ENCODE measurements around the gene IL25.

IL25 gene

DNA sequence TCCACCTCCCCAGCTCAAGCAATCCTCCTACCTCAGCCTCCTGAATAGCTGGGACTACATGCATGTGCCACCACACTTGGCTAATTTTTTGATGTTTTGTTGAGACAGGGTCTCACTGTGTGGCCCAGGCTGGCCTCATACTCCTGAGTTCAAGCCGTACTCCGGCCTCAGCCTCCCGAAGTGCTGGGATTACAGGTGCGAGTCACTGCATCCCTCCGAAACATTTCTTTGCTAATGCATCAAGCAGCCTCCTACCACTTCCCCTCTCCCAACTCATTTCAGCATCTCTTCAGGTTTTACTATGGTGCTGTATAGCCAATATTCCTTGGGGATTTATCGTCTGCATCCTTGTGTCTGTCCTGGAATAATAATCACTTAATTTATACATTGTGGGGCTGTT lies 17.6 kb upstream of the IL25 start:
- DNase-seq, result no peak

DNA sequence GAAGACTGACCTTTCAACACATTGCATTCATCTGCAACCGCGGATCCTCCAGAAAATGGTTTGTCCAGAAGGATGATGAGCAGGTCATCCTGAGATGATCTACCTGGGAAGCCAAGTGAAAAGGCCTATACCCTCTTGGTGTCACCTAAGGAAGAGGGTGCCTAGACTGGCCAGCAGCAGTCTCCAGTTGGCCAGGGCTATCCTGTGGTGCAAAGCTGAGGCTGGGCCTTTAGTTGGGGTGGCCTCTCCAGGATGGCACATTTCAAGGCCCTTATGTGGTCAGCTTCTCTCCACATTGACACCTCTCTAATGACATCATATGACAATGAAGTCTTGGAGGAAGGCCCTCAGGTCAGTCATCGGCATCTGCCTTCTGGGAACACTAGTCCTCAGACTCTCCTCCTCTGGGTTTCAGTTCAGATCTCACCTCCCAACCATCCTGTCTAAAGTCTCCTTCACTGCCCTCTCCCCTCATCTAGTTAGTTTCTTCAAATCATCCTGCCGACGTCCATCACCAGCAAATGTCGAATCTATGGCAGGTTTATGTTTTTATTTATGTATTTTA lies 16.7 kb upstream of the IL25 start:
- DNase-seq, result no peak

DNA sequence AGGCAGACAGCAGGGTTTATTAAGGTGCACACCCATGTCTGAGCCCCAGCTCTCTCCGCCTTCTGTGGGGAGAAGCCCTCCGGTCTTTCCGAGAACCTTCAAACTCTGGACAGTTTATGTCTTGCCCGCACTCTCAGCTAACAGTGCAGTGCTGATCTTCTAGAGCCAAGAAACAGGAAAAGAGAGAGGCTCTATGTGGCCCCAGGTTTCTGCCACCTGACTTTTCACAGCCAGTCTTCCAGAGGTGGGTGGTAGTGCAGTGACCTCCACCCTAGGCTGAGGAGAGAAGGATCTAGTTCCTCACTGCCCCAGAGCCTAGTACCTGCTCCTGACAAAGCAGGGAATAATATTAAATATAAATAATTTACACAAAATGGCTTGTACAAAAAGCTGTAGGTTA lies 15.9 kb upstream of the IL25 start:
- DNase-seq, result no peak

DNA sequence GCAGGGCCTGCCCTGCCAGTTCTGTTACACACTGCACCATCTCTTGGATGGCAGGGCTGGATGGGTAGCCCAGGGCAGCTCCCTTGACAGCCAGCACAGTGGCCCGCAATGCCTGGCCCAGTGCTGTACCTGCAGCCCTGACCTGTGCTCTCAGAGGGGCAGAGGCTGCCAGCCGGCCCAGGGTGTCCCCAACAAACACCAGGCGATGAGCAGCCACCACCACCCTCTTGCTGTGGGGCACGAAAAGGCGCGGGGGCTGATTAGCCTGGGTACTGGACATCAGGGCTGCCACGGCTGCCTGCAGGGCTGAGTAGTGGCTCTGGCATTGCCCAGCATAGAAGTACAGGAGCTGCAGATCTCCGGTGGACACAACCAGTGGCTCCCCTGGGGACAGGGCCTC lies 15.3 kb upstream of the IL25 start:
- no peak for DNase-seq

DNA sequence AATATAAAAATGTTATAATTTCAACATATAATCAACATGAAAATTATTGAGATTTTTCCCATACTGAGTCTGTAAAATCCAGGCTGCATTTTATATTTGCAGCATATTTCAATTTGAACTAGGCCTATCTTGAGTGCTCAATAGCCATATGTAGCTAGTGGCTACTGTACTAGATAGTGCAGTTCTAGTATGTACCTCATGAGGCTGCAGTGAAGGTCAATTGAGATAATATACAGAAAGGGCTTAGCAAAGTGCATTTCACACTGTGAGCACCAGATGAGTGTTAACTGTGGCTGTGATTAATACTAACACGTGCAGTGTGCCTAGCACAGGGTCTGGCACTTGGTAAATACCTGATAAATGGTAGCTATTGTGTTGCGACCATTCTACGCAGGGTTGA lies 14.6 kb upstream of the IL25 start:
- no peak for DNase-seq

DNA sequence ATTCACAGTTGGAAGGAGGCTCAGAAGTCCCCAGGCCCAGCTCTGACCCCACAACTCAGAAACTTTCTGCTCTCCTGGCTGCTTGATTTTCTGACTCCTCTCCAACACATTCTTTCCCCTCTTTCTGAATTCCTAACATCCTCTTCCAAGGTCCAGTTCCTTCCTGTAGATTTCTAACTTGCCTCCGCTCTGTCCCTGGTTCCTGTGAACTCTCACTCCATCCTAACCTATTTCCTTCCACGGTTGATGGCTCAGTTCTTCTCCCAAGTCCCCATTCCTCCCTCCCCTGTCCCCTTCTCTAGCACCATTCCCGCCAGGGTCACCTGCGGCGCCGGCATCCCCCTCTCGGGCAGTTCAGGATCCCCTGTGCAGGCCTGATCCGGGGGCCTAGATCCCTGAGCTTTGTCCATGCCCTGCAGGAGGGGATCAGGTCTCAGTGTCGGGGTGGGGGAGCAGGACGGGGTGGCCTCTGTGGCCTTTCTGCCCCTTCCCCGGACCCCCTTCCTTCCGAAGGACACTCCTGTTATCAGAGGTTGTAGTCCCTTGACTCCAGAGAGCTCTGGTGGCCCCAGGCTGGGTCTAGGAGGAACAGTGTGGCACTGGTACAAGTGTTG lies 13.9 kb upstream of the IL25 start:
- DNase-seq, result no peak

DNA sequence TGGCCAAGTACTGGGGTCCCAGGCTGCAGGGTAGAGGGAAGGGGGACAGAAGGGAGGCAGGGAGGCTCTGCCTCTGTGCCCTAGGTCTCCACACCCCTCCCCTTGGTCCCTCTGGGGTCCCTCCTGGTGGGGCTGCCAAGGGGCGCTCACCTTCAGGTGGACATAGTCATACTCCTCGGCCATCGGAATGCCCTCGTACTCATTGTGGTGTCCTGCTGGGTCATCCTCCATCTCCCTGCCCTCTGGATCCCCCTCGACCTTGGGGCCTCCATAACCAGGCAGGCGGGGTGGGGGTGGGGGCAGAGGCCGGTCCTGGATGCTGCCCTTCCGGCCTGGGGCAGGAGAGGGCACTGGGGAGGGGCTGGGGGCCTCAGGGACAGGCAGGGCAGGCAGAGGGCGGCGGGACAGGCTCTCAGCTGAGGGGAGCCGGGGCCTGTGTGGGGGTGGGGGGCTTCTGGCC lies 13.4 kb upstream of the IL25 start:
- DNase-seq, result no peak

DNA sequence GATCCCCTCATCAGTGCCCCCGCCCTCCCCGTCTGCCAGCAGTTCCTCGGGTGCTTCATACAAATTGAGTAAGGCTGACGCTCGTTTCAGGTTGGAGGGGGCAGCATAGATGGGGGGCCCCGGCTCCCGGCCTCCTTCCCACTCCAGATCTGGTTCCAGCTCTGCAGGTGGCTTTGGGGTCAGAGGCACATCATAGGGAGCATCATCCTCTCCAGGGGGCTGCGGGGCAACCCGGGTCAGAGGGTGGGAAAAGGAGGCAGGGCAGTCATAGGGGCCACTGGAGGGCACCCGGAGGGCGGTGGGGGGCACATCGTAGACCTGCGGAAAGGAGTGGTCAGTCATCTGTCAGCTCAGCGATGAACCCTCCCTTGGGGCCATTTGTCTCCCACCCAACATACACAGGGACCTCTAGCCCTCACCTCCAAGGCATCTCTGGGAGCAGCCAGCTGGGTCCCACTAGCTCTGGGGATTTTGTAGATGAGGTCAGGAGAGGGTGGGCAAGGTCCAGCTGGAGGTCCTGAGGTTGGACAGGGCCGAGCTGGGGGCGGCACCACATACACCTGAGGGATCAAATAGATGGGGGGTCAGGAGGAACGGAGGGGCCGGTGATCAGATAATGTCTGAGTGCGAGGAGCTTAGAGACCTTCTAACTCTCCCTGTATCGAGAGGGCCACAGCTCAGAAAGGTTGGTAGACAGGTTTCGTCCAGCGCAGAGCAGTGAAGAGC lies 12.7 kb upstream of the IL25 start:
- no peak for DNase-seq

DNA sequence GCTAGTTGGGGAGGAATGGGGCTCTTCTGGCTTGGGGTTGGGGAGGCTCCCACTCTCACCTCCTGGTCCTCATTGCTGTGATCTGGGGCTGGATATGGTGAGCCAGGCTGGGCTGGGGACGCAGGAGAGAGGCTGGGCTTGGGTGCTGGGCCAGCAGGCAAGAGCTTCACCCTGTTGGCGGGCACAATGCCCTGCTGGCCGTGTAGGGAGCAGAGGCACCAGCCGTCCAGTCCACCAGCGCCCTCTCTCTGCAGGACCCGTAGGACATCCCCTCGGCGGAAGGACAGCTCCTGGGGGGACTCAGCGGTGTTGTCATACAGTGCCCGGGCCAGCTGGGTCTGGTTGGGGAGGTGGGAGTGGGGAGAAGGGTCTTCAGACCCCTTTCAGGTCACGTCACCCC lies 12.1 kb upstream of the IL25 start:
- DNase-seq, result no peak

DNA sequence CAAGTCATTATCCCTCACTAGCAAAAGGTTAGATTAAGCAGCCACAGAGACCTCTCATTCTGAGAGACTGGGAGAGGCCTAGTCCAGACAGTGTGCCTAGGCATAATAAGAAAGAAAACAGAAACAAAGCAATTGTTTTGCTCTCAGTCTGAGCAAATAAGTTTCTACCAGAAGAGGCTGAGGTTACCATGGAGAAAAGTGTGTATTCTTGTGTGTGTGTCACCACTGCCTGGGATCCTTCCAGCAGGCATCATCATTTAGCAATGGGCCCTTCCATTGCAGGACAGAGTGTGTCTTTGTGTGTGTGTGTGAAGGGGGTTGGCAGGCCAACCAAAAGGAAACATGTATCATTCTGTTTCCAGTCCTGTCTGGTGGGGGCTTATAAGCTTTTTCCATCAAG lies 11.3 kb upstream of the IL25 start:
- no peak for DNase-seq

DNA sequence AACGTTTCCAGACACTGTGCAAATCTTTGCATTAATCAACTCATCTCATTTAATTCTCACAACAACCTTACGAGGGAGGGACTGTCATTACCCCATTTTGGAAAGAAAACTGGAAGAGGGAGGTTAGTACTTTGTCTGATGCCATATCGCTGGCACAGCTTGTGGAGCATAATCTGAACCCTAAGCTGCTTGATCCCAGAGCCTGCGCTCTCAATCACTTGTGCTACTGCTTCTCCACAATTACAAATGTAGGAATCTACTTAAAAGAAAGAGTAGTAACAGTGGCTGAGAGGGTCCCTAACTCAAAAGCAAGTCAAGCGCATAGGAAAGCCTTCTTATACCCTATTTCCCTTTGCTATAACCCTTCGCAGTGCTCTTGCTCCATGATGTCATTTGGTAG lies 10.8 kb upstream of the IL25 start:
- DNase-seq, result no peak

DNA sequence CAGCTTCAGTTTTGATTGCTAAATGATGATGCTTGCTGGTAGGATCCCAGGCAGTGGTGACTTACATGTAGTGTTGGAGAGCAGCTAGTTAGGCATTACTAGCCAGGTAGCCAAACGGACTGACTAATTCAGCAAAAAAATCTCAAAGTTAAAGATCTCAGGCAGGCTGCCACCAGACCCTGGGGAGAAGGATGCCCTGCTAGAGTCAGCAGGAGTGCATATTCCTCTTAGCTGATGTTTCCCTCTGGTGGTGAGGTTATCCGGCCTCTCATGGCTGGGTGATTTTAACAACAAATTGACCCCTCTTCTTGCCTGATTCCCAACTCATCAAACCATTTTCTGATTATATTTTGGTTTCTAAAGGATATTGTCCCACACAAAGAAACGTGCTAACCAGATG lies 10.4 kb upstream of the IL25 start:
- DNase-seq, result no peak

DNA sequence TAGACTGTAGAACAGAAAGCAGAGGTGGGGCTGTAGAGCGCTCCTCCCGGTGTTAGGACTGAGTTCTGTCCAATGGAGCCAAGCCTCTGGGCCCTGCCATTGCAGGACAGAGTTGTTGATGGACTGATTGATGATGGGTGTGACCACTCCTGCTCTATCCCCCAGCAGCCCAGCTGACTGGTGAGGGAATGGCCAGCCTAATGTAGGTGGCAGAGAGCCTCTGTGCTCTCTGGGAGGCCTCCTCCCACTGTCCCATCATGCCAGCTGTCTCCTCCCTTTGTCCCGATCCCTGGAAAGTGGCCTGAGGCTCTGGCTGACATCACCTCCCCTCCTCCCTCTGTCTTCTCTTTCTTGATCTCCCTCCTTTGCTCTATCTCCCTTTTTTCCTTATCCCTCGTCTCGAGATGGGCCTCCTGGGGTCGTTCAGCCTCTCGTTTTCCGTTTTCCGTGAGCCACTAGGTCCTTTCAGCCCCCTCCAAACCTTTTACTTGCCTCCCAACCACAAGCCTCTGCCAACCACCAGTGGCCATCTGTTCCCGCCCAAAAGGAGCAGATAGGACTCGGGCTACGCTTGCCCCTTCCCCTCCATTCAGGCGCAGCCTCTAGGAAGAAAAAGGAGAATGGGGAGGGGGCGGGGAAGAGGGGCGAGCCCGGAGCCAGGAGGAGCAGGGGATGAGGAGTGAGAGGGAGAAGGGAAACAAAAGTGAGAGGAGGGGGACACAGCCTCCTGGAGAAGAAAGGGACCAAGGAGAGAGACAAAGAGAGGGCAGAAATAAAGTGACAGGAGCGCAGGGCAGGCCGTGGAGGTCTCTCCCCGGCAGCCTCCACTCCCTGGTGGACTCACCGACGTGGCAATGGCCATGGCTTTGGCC lies 8.2 kb upstream of the IL25 start:
- no peak for DNase-seq

DNA sequence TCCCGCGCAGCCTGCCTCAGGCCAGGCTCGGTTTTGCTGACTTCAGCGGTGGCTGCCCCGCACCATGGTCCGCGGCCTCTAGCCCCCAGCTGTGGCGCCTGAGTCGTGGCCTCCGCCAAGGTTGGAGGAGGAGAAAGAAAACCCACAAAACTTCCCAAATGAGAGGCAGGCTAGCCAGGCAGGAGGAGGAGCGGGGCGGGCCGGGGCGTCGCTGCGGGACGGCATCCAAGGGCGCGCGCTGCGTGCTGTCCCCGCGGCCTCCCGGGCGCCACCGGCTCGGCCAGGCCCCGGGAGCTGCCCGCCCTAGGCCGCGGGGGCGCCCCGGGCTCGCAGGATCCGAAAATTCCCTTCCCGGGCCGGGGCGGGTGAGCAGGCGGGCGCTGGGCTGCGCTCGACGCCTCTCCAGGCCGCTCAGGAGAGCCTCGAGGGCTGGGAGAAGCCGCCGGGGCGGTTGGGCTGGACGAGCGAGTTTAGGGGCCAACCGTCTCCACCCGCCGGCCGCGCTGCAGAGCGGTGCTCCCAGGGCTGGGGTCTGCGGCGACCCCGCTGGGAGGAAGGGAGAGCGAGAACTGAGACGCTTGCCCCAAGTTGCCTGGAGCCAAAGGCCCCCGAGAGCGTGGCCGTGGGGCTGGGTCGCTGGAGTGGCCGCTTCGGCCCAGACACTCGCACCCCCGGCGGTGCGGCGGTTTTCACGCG lies 7.4 kb upstream of the IL25 start, which contains the start of gene EFS:
EFS (minus strand) TSS at position 137 of the 696 bp plus-strand sequence. CDS start 147 bp downstream, outside the sequence.
- DNase-seq, result no peak

DNA sequence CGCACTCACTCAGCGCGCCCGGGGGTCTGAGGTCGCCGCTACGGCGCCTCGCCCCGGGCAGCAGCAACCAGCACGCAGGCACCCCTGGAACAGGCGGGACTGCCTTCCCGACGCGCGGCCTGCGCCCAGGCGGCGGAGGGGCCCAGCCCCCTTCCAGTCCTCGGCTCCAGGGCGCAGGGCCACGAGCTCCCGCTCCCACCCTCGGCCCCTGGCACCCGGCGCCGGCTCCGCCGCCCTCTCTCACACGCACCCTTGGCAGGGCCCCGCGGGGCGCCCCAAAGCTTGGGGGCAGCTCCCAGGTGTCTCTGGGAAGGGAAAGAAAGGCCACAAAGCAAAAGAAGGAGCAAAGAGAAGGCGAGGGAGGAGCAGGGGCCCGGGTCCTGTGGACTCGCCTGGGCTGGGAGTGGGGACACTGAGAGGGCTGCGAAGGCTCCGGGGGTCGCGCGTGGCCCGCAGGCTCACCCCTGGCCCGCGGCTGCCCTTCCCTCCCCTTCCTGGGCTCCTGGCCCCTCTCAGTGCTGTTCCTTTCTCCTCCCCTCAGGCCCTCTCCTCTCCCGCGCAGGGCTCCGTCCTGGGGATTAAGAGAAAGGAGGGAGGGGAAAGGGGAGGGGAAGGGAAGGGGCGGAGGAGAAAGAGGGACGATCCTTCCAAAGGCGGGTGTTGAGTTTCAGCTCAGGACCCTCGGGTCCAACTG lies 6.7 kb upstream of the IL25 start:
- no peak for DNase-seq

DNA sequence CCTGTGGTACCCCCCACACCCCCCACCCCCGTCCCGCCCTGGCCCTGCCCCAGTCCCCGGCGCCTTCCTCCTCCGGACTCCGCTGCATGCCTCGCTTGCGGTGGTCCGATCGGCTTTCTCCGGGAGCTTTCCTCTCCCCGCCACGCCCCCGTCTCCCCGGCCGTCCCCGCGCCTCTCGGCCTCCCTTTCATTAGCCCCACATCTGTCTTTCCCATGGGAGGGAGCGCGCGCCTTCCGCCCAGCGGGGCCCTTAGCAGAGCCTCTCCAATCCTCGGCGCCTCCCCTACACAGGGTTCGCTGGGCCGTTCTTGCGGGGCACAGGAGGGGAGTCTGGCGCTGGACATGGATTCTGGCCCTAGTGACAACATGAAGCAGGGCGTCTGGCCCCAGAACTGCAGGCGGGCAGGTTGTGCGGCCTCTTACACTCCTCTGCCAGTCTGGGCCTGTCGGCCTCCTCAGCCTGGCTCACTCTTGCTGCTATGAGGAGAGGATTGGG lies 6.1 kb upstream of the IL25 start:
- DNase-seq, result no peak

DNA sequence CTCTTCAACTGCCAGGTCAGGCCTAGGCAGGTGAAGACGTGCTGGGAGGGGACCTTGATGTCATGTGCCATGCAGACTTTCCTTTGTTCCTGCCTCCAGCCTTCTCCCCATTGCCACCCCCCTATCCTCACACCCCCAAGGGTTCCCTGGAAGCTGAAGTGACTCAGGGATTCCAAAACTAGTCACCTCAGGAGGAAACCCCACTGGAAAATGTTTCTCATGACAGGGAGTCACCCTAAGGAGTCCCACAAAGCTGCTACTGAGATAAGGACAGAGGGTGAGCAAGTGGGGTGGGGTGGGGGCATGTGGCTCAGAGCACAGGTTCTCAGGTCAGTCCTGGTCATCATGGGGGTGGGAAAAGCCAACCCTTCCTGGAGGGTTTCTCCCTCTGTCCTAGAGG lies 2.4 kb upstream of the IL25 start:
- no peak for DNase-seq

DNA sequence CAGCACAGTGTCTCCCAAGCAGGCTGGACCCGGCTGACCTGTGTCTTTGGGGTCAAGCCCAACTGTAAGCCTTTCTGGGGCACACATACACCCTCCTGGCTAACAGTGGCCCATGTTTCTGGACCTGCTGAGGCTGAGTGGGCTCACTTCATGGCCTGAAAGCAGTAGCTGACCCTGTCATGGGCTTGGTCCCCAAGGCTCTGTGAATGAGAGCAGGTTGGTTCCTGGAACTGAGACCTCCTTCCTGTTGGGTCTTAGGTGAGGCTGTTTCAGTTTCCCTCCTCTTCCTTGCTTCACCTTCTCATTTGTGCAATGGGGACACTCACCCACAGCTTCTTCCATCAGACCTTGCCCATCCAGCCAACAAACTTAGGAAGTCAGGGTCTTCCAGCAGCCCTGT lies 744 bp upstream of the IL25 start:
- DNase-seq, result no peak

DNA sequence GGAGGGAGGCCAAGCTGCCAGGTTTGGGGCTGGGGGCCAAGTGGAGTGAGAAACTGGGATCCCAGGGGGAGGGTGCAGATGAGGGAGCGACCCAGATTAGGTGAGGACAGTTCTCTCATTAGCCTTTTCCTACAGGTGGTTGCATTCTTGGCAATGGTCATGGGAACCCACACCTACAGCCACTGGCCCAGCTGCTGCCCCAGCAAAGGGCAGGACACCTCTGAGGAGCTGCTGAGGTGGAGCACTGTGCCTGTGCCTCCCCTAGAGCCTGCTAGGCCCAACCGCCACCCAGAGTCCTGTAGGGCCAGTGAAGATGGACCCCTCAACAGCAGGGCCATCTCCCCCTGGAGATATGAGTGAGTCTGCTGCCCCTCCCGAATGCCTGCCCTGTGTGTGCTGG lies 432 bp downstream of the IL25 start:
- DNase-seq, result no peak

DNA sequence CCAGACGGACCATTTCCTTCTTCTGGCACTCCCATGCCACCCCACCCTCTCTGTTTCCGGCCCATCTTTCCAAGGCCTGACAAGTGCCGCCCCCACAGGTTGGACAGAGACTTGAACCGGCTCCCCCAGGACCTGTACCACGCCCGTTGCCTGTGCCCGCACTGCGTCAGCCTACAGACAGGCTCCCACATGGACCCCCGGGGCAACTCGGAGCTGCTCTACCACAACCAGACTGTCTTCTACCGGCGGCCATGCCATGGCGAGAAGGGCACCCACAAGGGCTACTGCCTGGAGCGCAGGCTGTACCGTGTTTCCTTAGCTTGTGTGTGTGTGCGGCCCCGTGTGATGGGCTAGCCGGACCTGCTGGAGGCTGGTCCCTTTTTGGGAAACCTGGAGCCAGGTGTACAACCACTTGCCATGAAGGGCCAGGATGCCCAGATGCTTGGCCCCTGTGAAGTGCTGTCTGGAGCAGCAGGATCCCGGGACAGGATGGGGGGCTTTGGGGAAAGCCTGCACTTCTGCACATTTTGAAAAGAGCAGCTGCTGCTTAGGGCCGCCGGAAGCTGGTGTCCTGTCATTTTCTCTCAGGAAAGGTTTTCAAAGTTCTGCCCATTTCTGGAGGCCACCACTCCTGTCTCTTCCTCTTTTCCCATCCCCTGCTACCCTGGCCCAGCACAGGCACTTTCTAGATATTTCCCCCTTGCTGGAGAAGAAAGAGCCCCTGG lies 3.1 kb downstream of the IL25 start:
- no peak for DNase-seq

DNA sequence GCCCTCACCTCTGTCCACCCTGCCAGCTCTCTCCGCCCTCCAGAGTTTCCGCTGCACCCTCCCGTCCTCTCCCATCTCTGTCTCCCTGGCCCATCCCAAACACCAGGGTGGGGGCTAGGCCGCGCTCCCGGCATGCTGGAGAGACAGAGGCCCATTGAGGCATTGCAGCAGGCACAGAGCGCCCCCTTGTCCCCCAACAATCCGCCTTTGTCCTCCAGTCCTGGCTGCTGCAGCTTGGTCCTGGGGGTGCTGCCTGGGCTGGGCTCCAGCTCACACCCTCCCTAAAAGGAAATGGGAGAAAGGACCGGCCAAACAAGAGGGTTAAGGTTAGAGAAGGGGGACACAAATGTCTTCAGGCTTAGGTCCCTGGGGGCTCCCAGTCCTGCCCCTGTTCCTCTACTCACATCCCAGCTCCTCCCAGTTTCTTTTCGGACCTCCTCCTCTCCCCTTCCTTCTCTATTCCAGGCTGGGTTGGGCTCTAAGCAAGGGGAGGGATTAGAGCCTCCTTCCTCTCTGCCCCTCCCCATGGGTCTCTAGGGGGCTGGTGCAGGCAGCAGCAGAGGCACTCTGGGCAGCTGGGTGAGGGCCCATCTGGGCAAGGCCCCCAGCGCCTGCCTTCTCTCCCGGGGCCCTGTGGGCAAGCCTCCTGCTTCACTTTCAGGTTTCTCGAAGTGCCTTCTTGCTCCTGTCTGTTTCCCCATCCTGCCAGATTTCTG lies 4.0 kb downstream of the IL25 start, which contains the start of gene CMTM5:
CMTM5 (plus strand) TSS at position 565 of the 716 bp plus-strand sequence. CDS start 206 bp downstream, outside the sequence.
- DNase-seq, result no peak
